ENCODE measurements around the gene NAGA.

GRCh38 chr22:42061041-42061440 is 9.6 kb downstream of the NAGA start:
- TF ChIP-seq CTCF (IDR thresholded peaks at IDR 0.05; ENCODE audit: insufficient read depth, low read depth, low read length) (no peak), EZH2 (IDR thresholded peaks at IDR 0.05; ENCODE audit: insufficient read depth, low read length) (no peak)

All from astrocyte (in vitro differentiated cells and primary cell).